Measurements from ENCODE around the gene MCM8.

Gene MCM8

DNA sequence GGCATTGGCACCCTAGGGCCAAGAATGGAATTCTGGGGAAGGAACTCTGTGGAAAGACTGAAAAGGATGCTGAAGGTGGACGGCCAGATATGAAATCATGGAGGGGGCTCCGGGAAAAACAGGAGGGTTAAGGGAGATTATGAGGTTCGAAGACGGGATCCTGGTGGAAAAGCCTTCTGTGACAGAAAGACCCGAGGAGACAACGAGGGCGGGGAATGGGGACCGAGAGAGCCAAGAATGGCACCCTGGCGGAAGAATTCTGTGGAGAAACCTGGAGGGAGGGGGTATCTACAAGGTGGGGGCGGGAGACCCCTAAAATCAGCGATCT, 545 bp upstream of the MCM8 start:
- no peak for DNase-seq

DNA sequence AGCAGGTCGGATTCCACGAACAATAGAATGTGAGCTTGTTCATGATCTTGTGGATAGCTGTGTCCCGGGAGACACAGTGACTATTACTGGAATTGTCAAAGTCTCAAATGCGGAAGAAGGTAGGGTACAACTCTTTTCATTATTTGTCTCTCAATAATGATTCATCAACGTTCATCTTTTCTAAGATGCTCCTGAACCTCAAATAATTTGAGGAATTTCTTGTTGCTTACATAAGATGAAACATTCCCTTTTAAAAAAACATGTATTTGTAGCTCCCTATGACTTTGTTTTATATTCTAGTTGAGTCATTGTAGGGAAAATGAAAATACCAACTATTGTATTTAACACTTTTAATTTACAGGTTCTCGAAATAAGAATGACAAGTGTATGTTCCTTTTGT, 17.0 kb downstream of the MCM8 start:
- no peak for DNase-seq

DNA sequence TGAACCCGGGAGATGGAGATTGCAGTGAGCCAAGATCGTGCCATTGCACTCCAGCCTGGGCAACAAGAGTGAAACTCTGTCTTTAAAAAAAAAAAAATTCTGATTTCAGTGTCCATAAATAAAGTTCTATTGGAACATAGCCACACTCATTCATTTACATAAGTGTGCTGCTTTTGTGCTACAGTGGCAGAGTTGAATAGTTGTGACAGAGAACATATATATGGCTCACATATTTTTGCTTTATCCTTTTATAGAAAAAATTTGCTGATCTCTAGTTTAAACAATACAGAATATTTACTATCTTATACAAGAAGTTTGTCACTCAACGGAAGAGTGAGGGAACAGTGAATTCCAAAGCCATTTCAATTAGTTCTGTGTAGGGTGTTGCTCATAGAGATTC, 18.0 kb downstream of the MCM8 start:
- no peak for DNase-seq

DNA sequence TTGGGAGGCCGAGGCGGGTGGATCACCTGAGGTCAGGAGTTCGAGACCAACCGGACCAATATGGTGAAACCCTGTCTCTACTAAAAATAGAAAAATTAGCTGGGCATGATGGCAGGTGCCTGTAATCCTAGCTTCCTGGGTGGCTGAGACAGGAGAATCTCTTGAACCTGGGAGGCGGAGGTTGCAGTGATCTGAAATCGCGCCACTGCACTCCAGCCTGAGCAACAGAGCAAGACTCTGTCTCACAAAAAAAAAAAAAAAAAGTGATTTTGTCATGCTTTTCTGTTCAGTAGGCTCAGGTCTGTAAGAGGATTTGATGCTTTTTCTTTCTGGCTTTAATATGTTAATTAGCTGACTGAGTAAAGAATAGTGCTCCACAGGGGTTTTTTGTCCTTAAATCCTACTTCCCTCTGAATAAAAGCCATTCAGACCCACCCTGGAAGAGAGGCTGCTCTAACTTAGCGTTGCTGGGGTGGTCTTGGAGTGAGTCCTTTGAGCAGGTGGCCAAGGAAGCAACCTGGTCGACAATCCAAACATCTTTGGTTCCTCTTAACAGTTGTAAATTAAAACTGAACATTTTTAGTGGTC, 19.0 kb downstream of the MCM8 start:
- no peak for DNase-seq

DNA sequence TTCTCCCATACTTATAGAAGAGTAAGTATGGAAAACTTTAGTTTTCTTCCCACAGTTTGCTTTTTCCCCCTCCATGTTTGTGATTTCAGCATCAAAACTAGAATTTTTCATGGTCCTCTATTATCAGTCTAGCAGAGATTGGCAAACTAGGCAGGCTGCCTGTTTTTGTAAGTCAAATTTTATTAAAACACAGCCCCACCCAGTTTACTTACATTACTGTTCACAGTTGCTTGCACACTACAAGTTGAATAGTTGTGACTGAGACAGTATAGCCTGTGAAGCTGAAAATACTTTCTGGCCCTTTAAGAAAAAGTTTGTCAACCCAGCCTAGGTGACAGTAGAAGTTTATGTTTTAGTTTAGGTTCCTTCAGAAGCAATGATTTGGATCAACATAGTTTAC, 19.5 kb downstream of the MCM8 start:
- DNase-seq: no peak

DNA sequence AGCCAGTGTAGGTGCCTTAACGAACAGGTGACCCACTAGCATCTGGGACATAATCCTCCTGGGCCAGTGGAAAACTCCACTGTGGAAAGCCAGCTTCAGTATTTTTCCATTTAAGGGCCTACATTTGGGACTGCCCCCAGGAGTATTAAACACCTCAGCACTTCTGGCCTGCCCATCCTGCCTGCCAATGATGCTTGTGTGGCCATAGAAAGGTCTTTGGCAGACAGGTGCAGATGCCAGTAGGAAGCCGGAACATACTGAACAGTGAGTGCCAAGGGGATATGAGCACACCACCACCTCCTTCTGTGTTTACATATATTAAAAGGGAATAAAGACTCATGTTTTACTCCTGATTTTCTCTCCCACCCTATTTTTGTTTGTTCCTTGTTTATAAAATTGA, 19.9 kb downstream of the MCM8 start:
- no peak for DNase-seq

DNA sequence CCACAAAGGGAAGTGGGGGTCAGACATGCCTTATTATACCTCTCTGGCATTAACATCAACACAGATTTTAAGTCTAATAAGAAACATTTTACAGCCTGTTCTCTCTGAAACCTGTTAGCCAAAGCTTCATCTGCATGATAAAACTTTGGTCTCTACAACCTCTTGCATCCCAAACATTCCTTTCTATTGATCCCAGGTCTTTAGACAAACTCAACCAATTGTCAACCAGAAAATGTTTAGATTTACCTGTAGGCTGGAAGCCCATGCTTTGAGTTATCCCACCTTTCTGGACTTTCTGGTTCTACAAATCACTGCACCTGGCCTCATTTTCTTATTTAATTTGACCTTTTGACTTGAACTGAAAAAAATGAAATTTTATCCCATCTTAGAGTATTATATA, 20.8 kb downstream of the MCM8 start:
- DNase-seq: no peak

DNA sequence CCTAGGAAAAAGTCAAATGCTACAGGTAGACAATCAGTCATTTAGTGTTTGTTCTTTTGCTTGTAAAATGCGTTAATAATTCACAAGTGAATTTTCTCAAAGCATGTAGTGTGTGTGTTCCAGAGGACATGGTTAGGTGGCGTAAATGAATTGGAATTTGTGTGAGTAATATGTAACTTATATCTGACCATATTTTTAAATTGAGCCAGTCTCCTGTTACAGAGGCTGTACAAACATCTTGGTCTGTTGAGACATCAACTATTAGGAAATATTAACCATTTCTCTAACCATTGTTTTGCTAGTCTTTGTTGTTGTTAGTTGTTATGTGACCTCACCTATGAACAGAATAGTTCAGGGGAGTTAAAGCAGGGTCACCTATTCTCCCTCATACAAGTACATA, 22.7 kb downstream of the MCM8 start:
- DNase-seq: no peak

DNA sequence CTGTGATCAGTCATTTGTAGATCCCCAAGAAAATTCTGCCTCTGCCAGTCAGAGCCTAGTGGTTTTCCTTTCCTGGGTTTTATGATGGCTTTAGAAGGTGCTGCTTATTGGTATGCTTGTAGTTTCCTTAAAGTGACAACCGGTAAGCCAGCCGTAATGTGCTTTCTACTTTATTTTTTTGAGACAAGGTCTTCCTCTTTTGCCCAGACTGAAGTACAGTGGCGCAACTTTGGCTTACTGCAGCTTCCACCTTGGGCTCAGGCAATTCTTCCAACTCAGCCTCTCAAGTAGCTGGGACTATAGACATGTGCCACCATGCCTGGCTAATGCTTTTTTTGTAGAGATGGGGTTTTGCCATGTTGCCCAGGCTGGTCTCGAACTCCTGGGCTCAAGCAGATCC, 23.5 kb downstream of the MCM8 start:
- DNase-seq: no peak

DNA sequence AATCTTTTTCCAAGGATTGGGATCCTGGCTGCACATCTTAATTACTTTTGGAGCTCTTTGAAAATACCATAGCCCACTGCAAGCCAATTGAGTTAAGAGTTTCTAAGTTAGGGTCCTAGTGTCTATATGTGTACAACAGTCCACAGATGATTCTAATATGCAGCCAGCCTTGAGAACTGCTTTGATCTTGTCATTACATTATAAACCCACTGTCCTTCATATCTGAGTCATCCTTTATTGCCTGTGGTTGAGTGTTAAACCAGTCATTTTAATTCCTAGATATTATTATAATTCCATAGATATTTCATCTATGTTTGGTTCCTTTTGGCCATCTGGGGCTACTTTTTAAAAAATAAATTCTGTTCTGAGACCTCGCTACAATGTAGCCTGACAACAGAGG, 24.1 kb downstream of the MCM8 start:
- DNase-seq: no peak

DNA sequence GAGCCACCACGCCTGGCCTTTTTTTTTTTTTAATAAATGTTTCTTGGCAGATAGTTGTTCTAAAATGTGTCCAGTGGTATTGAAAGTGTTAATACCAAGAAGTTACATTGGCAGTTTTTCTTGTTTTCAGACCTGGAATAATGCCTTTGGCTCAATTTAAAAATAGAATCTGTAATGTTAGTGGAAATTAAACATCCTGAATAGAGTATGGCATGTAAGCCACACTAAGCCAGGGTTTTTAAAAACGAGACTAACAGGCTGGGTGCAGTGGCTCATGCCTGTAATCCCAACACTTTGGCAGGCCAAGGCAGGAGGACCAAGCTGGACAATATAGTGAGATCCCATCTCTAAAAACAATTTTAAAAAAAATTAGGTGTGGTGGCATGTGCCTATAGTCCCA, 25.3 kb downstream of the MCM8 start:
- no peak for DNase-seq

DNA sequence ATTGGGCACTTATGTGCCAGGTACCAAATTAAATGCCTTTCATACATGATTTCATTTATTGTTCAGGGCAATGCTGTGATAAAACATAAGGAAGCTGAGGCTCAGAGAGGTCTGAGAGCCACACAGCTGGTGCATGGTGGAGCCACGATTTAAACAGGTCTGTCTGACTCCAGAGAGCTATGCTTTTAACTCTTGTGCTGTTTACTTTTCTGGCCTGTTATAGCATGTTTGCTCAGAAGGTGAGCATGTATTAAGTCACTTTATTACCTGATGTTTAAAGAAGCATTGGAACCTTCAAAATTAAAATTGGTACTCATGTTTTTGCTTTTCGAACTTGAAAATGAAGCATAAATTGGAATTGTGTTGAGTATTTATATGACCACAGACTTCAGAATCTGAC, 26.8 kb downstream of the MCM8 start:
- peak; percentile 36 for DNase-seq

DNA sequence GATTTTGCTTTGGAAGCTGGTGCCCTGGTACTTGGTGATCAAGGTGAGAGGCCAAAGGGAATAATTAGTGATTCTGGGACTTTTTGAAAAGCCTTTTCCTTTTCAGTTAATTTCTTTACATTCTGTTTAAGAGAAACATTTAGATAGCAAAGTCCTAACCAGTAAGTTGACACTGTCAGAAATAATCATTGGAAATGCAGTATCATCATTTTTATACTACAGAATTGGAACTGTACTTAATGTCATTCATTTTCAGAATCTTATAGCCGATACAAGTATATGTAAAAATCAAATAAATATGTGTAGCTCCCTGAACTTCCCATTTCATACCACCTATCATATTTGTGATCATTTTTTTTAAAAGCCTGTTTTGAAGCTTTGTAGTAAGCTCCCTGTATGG, 27.5 kb downstream of the MCM8 start:
- no peak for DNase-seq

DNA sequence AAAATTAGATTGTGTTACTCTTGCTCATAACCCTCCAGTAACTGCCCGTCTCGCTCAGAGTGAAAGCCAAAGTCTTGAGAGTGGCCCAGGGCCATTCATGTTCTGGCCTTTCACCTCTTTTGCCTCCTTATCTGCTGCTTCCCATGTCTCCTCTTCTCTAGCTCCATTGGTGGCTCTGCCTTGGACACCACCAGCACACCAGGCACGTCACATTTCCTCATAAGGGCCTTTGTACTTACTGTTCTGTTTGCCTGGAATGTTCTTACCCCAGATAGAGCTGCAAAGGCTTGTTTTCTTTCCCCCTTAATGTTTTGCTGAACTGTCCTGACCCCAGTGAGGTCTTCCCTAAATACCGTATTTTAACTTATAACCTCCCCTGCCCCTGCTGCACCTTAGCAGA, 29.3 kb downstream of the MCM8 start:
- no peak for DNase-seq

DNA sequence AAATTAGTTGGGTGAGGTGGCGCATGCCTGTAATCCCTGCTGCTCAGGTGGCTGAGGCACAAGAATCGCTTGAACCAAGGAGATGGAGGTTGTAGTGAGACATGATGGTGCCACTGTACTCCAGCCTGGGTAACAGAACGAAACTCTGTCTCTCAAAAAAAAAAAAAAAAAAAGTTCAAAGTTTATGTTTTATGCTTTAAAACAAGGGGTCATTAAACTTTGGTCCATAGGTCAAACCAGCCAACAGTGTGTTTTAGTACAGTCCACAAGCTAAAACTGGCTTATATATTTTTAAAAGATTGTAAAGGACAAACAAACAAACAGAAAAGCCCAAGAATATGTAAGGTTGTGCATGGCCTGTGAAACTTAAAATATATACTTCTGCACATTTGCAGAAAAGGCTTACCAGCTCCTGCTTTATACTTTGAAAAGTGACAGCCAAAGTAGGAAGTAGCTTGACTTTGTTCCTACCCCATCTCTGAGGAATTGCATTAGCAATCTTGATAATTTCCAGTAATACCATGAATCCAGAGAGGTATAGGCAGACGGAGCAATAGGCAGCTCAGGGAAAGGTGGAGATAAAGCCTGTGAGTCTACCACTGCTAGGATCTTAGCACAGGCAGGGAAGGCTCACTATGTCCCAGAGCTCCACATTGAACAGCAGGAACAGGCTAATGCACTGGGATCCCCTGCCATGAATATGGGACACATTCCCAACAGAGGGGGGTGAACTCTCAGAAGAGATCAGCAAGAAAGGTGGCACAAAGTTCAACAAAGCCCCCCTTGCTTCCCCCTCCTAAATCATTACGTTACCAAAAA, 30.5 kb downstream of the MCM8 start:
- DNase-seq: no peak

DNA sequence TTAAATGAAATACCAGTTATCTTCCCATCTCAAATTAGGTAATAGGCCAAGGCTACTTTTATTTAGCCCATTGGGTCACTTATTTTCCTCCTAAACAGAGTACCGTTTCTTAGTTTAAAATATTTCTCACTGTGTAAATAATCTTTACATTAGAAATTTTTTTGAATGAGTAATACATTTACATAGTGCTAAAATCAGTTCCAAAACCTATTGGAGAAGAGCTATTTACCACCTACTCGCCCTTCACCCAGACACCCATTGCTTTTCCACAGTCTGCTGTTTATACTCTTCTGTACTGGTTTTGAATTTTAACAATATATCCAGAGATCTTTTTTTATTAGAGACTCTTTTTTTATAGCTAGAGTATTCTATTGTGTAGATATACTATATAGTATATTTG, 36.9 kb downstream of the MCM8 start:
- DNase-seq: no peak

DNA sequence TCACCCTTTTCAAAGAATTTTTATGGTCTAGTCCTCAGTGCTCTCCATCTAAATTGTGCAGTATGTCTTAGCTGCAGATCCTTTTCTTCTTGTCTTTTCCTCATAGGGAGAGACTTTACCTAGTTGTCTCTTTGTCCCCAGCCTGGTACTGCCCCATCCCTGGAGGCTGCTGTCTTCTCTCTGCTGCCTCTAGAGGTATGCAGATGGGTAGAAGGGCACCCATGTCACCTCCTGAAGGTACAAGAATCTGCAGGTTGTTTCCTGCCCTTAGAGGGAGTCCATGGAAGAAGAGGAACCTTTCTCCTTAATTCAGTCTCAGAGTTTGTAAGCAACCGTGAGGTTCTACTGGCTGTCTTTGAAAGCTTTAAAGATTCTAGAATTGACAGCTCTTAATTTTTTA, 39.1 kb downstream of the MCM8 start:
- no peak for DNase-seq

DNA sequence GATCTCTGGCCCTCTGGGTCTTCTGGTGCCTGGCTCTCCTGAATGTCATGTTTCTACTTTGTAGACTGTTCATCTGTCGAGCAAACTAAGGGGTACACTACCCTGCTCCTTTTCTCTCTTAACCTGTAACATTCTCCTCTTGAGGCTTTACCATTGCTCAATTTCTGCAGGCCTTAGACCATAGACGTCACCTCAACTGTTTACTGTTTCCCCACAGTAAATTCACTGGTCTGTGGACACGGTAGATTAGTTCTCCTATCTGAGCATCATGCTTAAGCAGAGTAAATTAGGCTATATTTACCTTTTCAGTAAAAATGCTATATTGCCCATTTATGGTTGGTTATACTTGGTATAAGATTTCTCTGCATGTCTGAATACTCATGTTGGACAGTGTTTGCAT, 40.5 kb downstream of the MCM8 start:
- no peak for DNase-seq

DNA sequence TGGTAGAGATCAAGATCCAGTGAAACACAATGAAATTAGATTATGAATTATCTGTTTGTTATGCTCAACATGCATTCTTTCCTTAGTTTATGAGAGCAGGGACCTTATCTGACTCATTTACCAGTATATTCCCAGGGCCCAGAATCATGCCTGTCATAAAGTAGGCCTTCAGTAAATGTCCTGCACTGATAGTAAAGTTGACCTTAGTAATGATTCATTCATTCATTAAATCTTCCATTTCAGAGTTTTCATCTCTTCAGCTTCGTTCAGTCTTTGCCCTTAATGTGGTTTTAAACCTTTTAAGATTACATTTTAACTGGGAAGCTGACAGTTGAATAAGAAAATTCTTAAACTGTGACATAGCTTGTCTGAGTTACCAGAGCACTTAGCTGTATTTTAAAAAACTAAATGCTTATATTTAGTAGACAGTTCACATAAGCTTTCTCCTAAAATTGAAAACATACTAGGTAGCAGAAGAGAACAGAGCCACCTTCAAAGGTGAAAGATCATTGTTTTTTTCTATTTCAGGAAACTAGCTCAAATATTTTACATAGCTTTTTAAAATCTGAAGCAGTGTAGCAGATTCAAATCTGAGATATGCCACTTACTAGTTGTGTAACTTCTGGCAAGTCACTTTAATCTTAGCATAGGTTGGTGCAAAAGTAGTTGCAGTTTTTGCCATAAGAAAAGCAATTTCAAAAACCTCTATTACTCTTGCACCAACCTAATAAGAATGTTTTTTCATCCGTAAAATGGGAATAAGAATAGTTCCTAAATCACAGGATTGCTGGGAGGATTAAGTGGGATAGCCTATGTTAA, 41.4 kb downstream of the MCM8 start:
- DNase-seq: no peak

DNA sequence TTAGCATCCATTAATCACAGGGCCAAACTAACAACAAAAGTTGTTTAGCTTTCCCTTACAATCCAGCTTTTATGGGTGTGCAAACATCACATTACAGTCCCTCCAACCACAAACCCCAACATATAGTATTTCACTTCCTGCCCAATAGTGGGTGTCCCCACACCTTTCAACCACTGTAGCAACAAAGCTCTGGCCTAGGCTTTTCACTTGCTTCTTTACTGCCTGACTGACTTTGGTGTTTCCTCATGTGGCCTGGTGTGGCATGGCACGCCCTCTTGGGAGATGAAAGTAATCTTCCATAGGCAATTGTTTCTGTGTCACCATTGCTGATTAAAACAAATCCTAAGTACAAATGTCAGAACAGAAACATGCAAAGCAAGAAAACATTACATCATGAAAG, 46.3 kb downstream of the MCM8 start:
- peak; percentile 94 for DNase-seq

DNA sequence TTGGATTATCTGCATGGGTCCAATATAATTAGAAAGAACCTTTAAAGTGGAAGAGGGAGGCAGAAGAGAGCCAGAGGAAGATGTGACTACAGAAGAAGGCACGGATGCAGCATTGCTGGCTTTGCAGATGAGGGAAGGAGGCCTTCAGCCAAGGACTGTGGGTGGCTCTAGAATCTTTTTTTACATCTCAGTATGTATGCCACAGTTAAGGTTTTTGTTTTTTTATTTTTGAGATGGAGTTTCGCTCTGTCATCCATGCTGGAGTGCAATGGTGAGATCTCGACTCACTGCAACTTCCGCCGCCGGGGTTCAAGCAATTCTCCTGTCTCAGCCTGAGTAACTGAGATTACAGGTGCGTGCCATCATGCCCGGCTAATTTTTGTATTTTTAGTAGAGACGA, 49.3 kb downstream of the MCM8 start:
- no peak for DNase-seq

DNA sequence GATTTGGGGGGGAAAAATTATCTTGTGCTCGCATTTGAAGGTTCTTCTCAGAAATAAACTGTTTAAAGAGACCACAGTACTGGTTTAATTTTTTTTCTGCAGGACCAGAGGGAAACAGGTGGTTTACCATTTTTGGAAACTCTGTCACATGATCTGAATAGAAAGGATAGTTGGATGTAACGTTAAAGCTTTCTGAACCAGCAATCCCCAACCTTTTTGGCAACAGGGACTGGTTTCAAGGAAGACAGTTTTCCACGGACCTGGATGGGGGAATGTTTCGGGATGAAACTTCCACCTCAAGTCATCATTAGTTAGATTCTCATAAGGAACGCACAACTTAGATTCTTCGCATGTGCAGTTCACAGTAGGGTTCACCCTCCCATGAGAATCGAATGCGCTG, 50.4 kb downstream of the MCM8 start:
- no peak for DNase-seq

DNA sequence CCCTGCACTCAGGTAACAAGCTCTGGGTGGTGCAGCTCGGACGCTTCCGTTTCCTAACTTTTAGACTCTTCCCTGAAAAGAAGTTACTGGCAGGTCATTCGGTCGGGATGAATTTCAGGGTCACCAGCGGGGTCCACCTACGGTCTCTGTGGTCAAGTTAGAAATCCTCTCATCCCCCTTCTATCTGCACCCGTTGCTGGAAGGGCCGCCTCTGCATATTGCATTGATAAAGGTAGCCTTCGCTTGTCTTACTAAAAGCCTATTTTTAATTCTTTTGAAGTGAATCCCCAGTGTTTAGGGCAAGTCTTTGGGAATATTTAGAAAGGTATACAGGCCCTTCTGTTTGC, 56.1 kb downstream of the MCM8 start:
- DNase-seq: no peak

DNA sequence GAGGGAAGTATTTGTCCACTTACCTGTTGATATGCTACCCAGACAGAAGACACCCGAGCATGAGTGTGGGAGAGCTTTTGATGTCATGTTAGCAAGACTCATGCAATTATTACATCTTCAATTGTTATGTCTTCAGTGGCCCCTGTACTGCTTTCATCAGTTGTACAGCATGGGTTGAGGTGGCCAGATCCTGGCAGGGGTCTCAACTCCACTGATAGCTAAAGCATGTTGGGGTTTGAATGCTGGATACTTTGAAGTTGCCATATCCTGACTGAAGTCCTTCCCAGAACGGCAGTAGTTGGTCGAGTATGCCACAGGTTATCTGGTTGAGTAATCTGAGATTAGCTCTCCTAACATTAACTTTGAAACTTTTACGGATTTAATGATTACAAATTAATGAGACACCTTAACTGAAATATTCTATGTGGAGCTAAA, 56.7 kb downstream of the MCM8 start:
- DNase-seq: no peak
